HepG2 (cell line): ENCODE measurements around the gene IQGAP2.

Source experiments
- RAD21 ChIP-seq: fragments of 450-650 bp; formaldehyde crosslinking; IDR thresholded peaks from 2 replicates; pipeline ENCODE4 v1.5.0; 2020; ENCODE audit warnings: mild to moderate bottlenecking
- TF ChIP-seq, protein P1 (sequence below): sonication (generic); formaldehyde crosslinking; IDR thresholded peaks from 2 replicates; pipeline ENCODE4 v1.8.1; 2022; ENCODE audit warnings: low read depth, mild to moderate bottlenecking, missing genetic modification reagents

DNA sequence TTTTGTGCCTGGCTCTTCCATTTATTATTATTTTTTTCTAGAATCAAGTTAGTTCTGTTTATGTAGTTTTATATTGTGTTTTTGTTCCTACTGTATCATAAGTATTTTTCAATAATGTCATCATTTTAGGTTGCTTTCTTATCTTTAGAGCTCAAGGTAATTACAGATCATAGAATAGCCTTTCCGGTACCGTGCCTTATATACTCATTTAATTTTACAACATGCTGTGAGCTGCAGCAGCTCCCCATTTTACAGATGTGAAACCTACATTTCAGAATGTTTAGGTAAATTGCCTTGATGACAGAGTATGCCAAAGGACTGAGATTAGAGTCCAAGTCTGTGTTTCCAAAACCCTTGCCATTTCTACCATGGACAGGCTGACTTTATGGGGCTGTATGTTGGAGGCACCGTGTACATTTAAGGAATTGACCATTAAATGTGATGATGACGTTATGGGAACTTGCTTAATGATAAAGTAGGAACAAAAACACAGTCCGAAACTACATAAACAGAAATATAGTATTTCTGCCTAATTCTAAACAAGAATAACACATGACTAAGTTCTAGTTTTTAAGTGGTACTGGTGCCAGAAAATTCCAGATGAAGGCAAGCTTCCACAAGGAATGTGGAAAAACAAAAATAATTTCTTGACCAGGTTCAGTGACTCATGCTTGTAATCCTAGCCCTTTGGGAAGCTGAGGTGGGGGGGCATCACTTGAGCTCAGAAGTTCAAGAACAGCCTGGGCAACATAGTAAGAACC is 97.7 kb downstream of the IQGAP2 start:
- no peak for TF ChIP-seq RAD21
- TF ChIP-seq, protein P1, sequence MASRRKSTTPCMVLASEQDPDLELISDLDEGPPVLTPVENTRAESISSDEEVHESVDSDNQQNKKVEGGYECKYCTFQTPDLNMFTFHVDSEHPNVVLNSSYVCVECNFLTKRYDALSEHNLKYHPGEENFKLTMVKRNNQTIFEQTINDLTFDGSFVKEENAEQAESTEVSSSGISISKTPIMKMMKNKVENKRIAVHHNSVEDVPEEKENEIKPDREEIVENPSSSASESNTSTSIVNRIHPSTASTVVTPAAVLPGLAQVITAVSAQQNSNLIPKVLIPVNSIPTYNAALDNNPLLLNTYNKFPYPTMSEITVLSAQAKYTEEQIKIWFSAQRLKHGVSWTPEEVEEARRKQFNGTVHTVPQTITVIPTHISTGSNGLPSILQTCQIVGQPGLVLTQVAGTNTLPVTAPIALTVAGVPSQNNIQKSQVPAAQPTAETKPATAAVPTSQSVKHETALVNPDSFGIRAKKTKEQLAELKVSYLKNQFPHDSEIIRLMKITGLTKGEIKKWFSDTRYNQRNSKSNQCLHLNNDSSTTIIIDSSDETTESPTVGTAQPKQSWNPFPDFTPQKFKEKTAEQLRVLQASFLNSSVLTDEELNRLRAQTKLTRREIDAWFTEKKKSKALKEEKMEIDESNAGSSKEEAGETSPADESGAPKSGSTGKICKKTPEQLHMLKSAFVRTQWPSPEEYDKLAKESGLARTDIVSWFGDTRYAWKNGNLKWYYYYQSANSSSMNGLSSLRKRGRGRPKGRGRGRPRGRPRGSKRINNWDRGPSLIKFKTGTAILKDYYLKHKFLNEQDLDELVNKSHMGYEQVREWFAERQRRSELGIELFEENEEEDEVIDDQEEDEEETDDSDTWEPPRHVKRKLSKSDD (CRISPR knock-in tag): no peak
